K562 (cell line): ENCODE measurements around the gene INSIG1. TPM values are rescaled to one million over a fixed set of nuclear protein-coding genes. Genes with fewer than 3 reads are reported as not detected.

Experiments used
- BACH1 ChIP-seq: fragments of 200-800 bp; sonication (Bioruptor generic); IDR thresholded peaks from 2 replicates; pipeline ENCODE4 v1.6.1; 2016; ENCODE audit warnings: missing genetic modification characterization, missing compliant biosample characterization
- DDX20 ChIP-seq: fragments of 450-650 bp; IDR thresholded peaks from 2 replicates; pipeline ENCODE4 v1.6.1; 2016; ENCODE audit warnings: missing genetic modification characterization, low read depth, mild to moderate bottlenecking, missing compliant biosample characterization, moderate library complexity
- HDAC1 ChIP-seq, 2 experiments: fragments of 450-650 bp; IDR thresholded peaks; 2 replicates each; pipeline ENCODE4 v1.6.1; 2016 to 2017; ENCODE audit warnings: inconsistent platforms in 1 of 2, mild to moderate bottlenecking in 1 of 2, moderate library complexity in 1 of 2
- NCOA2 ChIP-seq, 2 experiments: fragments of 450-650 bp; IDR thresholded peaks; 2 replicates each; pipeline ENCODE4 v1.6.1; 2018; ENCODE audit warnings: mild to moderate bottlenecking in 2 of 2, moderate library complexity in 1 of 2; ENCODE audit not compliant: partially characterized antibody in 2 of 2
- NFE2L1 ChIP-seq: fragments of 450-650 bp; IDR thresholded peaks from 2 replicates; pipeline ENCODE4 v1.6.1; 2016; ENCODE audit warnings: missing genetic modification characterization, low read depth, mild to moderate bottlenecking, missing compliant biosample characterization, moderate library complexity, borderline replicate concordance
- NFIX ChIP-seq: fragments of 250-450 bp; sonication (Bioruptor Pico); IDR thresholded peaks from 2 replicates; pipeline ENCODE4 v1.4.0; 2020; ENCODE audit warnings: low read depth, mild to moderate bottlenecking, moderate library complexity
- RBM34 ChIP-seq: fragments of 200-400 bp; formaldehyde crosslinking; IDR thresholded peaks from 2 replicates; pipeline ENCODE4 v1.6.1; 2018; ENCODE audit warnings: low read length, borderline replicate concordance; ENCODE audit not compliant: insufficient read depth
- RNF2 ChIP-seq: sonication (generic); IDR thresholded peaks from 2 replicates; pipeline ENCODE4 v1.6.1; 2016
- SIN3A ChIP-seq, 2 experiments: fragments of 150-350 bp in 1 of 2; IDR thresholded peaks; 2 replicates each; pipeline ENCODE4 v1.6.1; 2011 to 2016; ENCODE audit warnings: borderline replicate concordance in 2 of 2, low read depth in 2 of 2, low read length in 2 of 2, mild to moderate bottlenecking in 2 of 2, moderate library complexity in 2 of 2; ENCODE audit not compliant: control insufficient read depth in 1 of 2
- TBP ChIP-seq: optimal IDR thresholded peaks from 2 replicates; pipeline ENCODE3; 2011; ENCODE audit warnings: low read depth, low read length, improper control_type of control experiment
- U2AF2 ChIP-seq: fragments of 200-400 bp; formaldehyde crosslinking; optimal IDR thresholded peaks from 2 replicates; pipeline ENCODE3; 2017; ENCODE audit warnings: low read depth, mild to moderate bottlenecking, low read length
- ZNF436 ChIP-seq: fragments of 250-450, 450-650 bp; sonication (Bioruptor Pico); formaldehyde crosslinking; IDR thresholded peaks from 2 replicates; pipeline ENCODE4 v1.7.0; 2020; ENCODE audit warnings: mild to moderate bottlenecking
- ZNF696 ChIP-seq: fragments of 250-450 bp; sonication (Bioruptor Pico); conservative IDR thresholded peaks from 2 replicates; pipeline ENCODE4 v1.4.0; 2020; ENCODE audit warnings: mild to moderate bottlenecking, moderate library complexity
- ZNF699 ChIP-seq: fragments of 250-450 bp; sonication (Bioruptor Pico); IDR thresholded peaks from 2 replicates; pipeline ENCODE4 v1.8.0; 2021; ENCODE audit warnings: mild to moderate bottlenecking, moderate library complexity; ENCODE audit not compliant: insufficient replicate concordance
- polyA plus RNA-seq, 8 experiments: library from polyadenylated mRNA; depleted of rRNA in 4 of 8; stranded (reverse) in 5 of 8; unstranded in 3 of 8; fragments of >200 nt; fragmentation: Nextera tagmentation in 2 of 8; fragmentation: Illumina TruSeq in 1 of 8; extraction: Ambion mirVana in 2 of 8; extraction: Trizol in 1 of 8; gene quantifications; 2 replicates each; pipeline versions ENCODE4 v1.2.1 to v1.2.3, GENCODE V29; 2011 to 2014; ENCODE audit warnings: inconsistent platforms in 1 of 8, missing spikeins in 1 of 8
- total RNA-seq, 7 experiments: library from RNA; depleted of rRNA in 6 of 7; stranded (reverse); fragments of >200 nt in 6 of 7; fragmentation: Illumina TruSeq in 2 of 7; extraction: Trizol in 2 of 7; gene quantifications; 2 replicates each; pipeline versions ENCODE4 v1.2.1 to v1.2.3, GENCODE V29; 2011 to 2021; ENCODE audit warnings: low replicate concordance in 1 of 7
- TF ChIP-seq, protein P1 (sequence below): fragments of 450-650 bp; conservative IDR thresholded peaks from 2 replicates; pipeline ENCODE4 v1.6.1; 2016; ENCODE audit warnings: missing genetic modification characterization, low read depth, mild to moderate bottlenecking, control low read depth, missing compliant biosample characterization
- TF ChIP-seq, protein P2 (sequence below), 2 experiments: fragments of 150-350 bp in 1 of 2; IDR thresholded peaks; 2 replicates each; pipeline ENCODE4 v1.6.1; 2012 to 2016; ENCODE audit warnings: low read depth in 2 of 2, low read length in 2 of 2, mild to moderate bottlenecking in 1 of 2, moderate library complexity in 1 of 2
- TF ChIP-seq, protein P3 (sequence below): fragments of 250-450 bp; sonication (Bioruptor Pico); IDR thresholded peaks from 2 replicates; pipeline ENCODE4 v1.8.0; 2021; ENCODE audit warnings: moderate library complexity, mild to moderate bottlenecking, inconsistent platforms
- TF ChIP-seq, protein P4 (sequence below): fragments of 450-650 bp; IDR thresholded peaks from 2 replicates; pipeline ENCODE4 v1.6.1; 2018; ENCODE audit warnings: mild to moderate bottlenecking, low read depth; ENCODE audit not compliant: partially characterized antibody

The INSIG1 gene
- total and polyA plus RNA-seq, 9 of the 15 experiments (the other 6 are each of a cell fraction or from before 2014, with no cell fraction given) = 57.1 to 787 (median 238) TPM

DNA sequence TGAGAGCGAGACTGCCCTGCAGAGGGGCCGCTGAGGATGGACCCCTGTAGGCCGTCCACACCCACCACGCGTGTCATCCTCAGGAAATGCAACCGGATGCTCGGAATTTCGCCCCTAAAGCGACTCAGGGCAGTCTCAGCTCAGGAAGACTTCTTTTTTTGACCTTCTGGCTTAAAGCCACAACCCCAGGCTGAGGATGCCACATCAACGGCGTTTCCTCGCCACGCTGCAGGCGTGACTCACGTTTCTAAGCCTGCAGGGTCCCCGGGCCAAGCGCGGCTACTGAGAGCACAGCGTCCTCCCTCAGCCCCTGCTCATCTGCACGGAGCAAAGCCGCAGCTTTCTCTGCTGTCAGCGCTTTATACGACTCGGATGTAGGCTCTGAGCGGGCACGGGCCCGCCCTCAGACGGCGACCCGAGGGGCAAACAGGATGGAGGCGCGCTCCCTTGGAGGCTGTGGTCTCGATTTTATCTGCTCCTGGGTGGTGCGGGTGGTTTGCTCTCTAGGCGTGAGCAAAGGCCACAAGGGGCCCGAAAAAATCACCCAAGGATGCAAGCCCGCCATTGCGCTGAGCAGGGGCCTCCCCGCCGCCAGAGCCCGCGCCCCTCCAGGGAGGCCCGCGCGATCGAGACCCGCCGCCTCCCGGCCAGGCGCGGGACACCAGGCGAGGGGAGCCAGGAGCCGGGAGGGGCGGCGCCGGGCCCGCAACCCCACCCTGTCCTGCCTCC, 726 bp upstream of the INSIG1 start (continued):
- TF ChIP-seq, protein P1, sequence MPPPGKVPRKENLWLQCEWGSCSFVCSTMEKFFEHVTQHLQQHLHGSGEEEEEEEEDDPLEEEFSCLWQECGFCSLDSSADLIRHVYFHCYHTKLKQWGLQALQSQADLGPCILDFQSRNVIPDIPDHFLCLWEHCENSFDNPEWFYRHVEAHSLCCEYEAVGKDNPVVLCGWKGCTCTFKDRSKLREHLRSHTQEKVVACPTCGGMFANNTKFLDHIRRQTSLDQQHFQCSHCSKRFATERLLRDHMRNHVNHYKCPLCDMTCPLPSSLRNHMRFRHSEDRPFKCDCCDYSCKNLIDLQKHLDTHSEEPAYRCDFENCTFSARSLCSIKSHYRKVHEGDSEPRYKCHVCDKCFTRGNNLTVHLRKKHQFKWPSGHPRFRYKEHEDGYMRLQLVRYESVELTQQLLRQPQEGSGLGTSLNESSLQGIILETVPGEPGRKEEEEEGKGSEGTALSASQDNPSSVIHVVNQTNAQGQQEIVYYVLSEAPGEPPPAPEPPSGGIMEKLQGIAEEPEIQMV (tag) = no peak
- TF ChIP-seq ZNF436 (CRISPR knock-in tag) = no peak
- TF ChIP-seq, protein P2, sequence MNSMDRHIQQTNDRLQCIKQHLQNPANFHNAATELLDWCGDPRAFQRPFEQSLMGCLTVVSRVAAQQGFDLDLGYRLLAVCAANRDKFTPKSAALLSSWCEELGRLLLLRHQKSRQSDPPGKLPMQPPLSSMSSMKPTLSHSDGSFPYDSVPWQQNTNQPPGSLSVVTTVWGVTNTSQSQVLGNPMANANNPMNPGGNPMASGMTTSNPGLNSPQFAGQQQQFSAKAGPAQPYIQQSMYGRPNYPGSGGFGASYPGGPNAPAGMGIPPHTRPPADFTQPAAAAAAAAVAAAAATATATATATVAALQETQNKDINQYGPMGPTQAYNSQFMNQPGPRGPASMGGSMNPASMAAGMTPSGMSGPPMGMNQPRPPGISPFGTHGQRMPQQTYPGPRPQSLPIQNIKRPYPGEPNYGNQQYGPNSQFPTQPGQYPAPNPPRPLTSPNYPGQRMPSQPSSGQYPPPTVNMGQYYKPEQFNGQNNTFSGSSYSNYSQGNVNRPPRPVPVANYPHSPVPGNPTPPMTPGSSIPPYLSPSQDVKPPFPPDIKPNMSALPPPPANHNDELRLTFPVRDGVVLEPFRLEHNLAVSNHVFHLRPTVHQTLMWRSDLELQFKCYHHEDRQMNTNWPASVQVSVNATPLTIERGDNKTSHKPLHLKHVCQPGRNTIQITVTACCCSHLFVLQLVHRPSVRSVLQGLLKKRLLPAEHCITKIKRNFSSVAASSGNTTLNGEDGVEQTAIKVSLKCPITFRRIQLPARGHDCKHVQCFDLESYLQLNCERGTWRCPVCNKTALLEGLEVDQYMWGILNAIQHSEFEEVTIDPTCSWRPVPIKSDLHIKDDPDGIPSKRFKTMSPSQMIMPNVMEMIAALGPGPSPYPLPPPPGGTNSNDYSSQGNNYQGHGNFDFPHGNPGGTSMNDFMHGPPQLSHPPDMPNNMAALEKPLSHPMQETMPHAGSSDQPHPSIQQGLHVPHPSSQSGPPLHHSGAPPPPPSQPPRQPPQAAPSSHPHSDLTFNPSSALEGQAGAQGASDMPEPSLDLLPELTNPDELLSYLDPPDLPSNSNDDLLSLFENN (IDR thresholded peaks at IDR 0.05; ENCODE audit: low read depth in 2 of 2, low read length in 2 of 2) = no peak
- TF ChIP-seq BACH1 (tag) = no peak
- no peak for TF ChIP-seq TBP
- no peak for TF ChIP-seq DDX20
- TF ChIP-seq, protein P3, sequence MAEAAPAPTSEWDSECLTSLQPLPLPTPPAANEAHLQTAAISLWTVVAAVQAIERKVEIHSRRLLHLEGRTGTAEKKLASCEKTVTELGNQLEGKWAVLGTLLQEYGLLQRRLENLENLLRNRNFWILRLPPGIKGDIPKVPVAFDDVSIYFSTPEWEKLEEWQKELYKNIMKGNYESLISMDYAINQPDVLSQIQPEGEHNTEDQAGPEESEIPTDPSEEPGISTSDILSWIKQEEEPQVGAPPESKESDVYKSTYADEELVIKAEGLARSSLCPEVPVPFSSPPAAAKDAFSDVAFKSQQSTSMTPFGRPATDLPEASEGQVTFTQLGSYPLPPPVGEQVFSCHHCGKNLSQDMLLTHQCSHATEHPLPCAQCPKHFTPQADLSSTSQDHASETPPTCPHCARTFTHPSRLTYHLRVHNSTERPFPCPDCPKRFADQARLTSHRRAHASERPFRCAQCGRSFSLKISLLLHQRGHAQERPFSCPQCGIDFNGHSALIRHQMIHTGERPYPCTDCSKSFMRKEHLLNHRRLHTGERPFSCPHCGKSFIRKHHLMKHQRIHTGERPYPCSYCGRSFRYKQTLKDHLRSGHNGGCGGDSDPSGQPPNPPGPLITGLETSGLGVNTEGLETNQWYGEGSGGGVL (CRISPR knock-in tag) = no peak
- no peak for TF ChIP-seq NFE2L1 (tag)
- TF ChIP-seq RBM34 = no peak
- TF ChIP-seq SIN3A (IDR thresholded peaks at IDR 0.05; ENCODE audit: borderline replicate concordance in 2 of 2, control insufficient read depth in 1 of 2, low read depth in 2 of 2, low read length in 2 of 2) = no peak; a peak in 2 of 4 replicates
- no peak for TF ChIP-seq U2AF2
- TF ChIP-seq NCOA2 (IDR thresholded peaks at IDR 0.05; ENCODE audit: partially characterized antibody in 2 of 2) = no peak
- no peak for TF ChIP-seq ZNF699 (CRISPR knock-in tag)
- TF ChIP-seq NFIX = no peak
- TF ChIP-seq HDAC1 (IDR thresholded peaks at IDR 0.05) = peak in 1 of 2 experiments; percentile 74; a peak in 1 of 4 replicates
- TF ChIP-seq RNF2 = no peak; the same call in 1 of the 2 replicates
- no peak for TF ChIP-seq ZNF696 (CRISPR knock-in tag)
- TF ChIP-seq, protein P4, sequence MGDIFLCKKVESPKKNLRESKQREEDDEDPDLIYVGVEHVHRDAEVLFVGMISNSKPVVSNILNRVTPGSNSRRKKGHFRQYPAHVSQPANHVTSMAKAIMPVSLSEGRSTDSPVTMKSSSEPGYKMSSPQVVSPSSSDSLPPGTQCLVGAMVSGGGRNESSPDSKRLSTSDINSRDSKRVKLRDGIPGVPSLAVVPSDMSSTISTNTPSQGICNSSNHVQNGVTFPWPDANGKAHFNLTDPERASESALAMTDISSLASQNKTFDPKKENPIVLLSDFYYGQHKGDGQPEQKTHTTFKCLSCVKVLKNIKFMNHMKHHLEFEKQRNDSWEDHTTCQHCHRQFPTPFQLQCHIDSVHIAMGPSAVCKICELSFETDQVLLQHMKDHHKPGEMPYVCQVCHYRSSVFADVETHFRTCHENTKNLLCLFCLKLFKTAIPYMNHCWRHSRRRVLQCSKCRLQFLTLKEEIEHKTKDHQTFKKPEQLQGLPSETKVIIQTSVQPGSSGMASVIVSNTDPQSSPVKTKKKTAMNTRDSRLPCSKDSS = no peak
